Keratinocyte (primary cell): Measurements from ENCODE around the gene DPCD. TPM values are rescaled to one million over a fixed set of nuclear protein-coding genes. Genes with fewer than 3 reads are reported as not detected.

Experiments used
- DNase-seq: peaks from one replicate; pipeline ENCODE4 v3.0.0-alpha.2; 2011; ENCODE audit warnings: low read depth, missing footprints, low spot score
- FAIRE-seq: peaks from 2 replicates; lab custom pipeline; 2011; peaks lifted over from hg19 to GRCh38; lab: Jason Lieb, UNC
- H2AFZ ChIP-seq: 2 replicates; pipeline ENCODE4 v1.6.0; 2012; ENCODE audit warnings: low read length, control low read depth, inconsistent platforms; ENCODE audit not compliant: control insufficient read depth
- H3K27ac ChIP-seq: 2 replicates; pipeline ENCODE4 v1.5.1; 2011; ENCODE audit warnings: low read length; ENCODE audit not compliant: control insufficient read depth, insufficient read depth
- H3K27me3 ChIP-seq: 3 replicates; pipeline ENCODE4 v1.6.0; 2011; ENCODE audit warnings: low read length; ENCODE audit not compliant: control insufficient read depth, insufficient read depth; ENCODE audit errors: extremely low read depth
- H3K36me3 ChIP-seq, 2 experiments: 2 replicates in 1 of 2; 3 replicates in 1 of 2; pipeline ENCODE4 v1.5.1; 2011; ENCODE audit warnings: low read length in 2 of 2, mild to moderate bottlenecking in 1 of 2; ENCODE audit not compliant: control insufficient read depth in 2 of 2, insufficient read depth in 2 of 2; ENCODE audit errors: extremely low read depth in 1 of 2
- H3K4me1 ChIP-seq: 3 replicates; pipeline ENCODE4 v1.5.1; 2011; ENCODE audit warnings: low read length; ENCODE audit not compliant: control insufficient read depth, insufficient read depth; ENCODE audit errors: extremely low read depth
- H3K4me2 ChIP-seq: 3 replicates; pipeline ENCODE4 v1.6.0; 2011; ENCODE audit warnings: low read depth, low read length; ENCODE audit not compliant: control insufficient read depth, insufficient read depth; ENCODE audit errors: extremely low read depth
- H3K4me3 ChIP-seq, 3 experiments: fragments of 200-600 bp in 1 of 3; sonication (generic) in 1 of 3; 2 replicates in 2 of 3; 3 replicates in 1 of 3; pipeline ENCODE4 v1.5.1; 2011 to 2016; ENCODE audit warnings: low read length in 3 of 3, mild to moderate bottlenecking in 3 of 3, control low read depth in 2 of 3, inconsistent platforms in 1 of 3, low read depth in 1 of 3, mixed read lengths in 1 of 3, mixed run types in 1 of 3, moderate library complexity in 1 of 3; ENCODE audit not compliant: control insufficient read depth in 2 of 3, insufficient read depth in 2 of 3; ENCODE audit errors: extremely low read depth in 1 of 3
- H3K79me2 ChIP-seq: 2 replicates; pipeline ENCODE4 v1.6.0; 2012; ENCODE audit warnings: low read length; ENCODE audit not compliant: control insufficient read depth, insufficient read depth
- H3K9ac ChIP-seq: 3 replicates; pipeline ENCODE4 v1.6.0; 2011; ENCODE audit warnings: low read length; ENCODE audit not compliant: control insufficient read depth, insufficient read depth; ENCODE audit errors: extremely low read depth
- H3K9me1 ChIP-seq: 3 replicates; pipeline ENCODE4 v1.6.0; 2011; ENCODE audit warnings: low read length; ENCODE audit not compliant: control insufficient read depth, insufficient read depth; ENCODE audit errors: extremely low read depth
- H3K9me3 ChIP-seq: 2 replicates; pipeline ENCODE4 v1.5.1; 2012; ENCODE audit warnings: low read depth, low read length; ENCODE audit not compliant: control insufficient read depth
- H4K20me1 ChIP-seq: 3 replicates; pipeline ENCODE4 v1.6.0; 2011; ENCODE audit warnings: low read length; ENCODE audit not compliant: control insufficient read depth, insufficient read depth; ENCODE audit errors: extremely low read depth
- EZH2 ChIP-seq: IDR thresholded peaks from one replicate; pipeline ENCODE4 v1.6.1; 2012; ENCODE audit warnings: inconsistent platforms, mild to moderate bottlenecking, low read length, moderate library complexity
- dilution Hi-C: fragments of 300-500 bp; cut with MboI; formaldehyde crosslinking; loops from one replicate; pipeline ENCODE4 v1.7.0; 2020; ENCODE audit warnings: low sequenced_read_pairs; ENCODE audit not compliant: extremely low pct_ligation_motif_present
- polyA plus RNA-seq, 5 experiments: library from polyadenylated mRNA; depleted of rRNA in 3 of 5; stranded (reverse) in 3 of 5; stranded (forward) in 1 of 5; unstranded in 1 of 5; fragments of >200 nt; gene quantifications; 1 replicate in 1 of 5; 2 replicates in 3 of 5; 3 replicates in 1 of 5; pipeline versions ENCODE4 v1.2.1 to v1.2.3, GENCODE V29; 2011 to 2012; ENCODE audit warnings: missing spikeins in 2 of 5, low read depth in 1 of 5, low replicate concordance in 1 of 5
- TF ChIP-seq, protein P1 (sequence below), 3 experiments: IDR thresholded peaks in 1 of 3; conservative IDR thresholded peaks in 1 of 3; optimal IDR thresholded peaks in 1 of 3; 2 replicates in 2 of 3; 3 replicates in 1 of 3; pipeline versions ENCODE3 to v1.5.1; 2011; ENCODE audit warnings: low read length in 3 of 3, mild to moderate bottlenecking in 3 of 3, moderate library complexity in 2 of 3, control low read depth in 1 of 3, inconsistent platforms in 1 of 3; ENCODE audit not compliant: insufficient read depth in 2 of 3; ENCODE audit errors: extremely low read depth in 1 of 3

The DPCD gene
- polyA plus RNA-seq, 1 donor (not counting 4 experiments of a cell fraction or from before 2014, with no cell fraction given), result 58.1 TPM

DNA sequence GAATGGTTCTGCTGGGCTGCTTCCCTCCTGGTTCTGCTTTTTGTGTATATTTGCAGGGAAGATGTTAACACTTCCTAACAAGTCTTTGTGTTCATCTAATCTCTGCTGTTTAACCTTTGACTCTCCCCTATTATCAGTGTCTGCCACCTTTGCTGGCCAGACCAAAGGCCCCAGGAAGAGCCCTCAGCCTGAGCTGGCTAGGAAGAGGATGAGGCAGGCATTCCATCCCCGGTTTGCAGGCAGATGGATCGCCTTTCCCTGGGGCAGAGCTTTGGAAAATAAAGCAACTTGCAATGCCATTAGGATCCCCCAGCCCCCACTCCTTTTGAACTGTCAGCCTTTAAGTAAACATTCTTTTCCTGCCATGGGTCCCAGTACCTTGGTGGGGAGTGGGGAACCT is 19.0 kb downstream of the DPCD start:
- no peak overlapping the region for H2AFZ ChIP-seq
- H3K9ac ChIP-seq, result no peak overlapping the region
- no peak overlapping the region for H3K27ac ChIP-seq
- no peaks in the 10 kb centered on the region for H3K9me1 ChIP-seq
- FAIRE-seq (no peak), DNase-seq (no peak)
- H3K79me2 ChIP-seq, result no peaks in the 10 kb centered on the region
- H4K20me1 ChIP-seq, result no peaks in the 10 kb centered on the region
- H3K27me3 ChIP-seq, result no peaks in the 10 kb centered on the region
- no peak overlapping the region for H3K4me3 ChIP-seq
- no peak overlapping the region for H3K4me2 ChIP-seq
- peaks cover 20 to 39% of the 10 kb centered on the region in 2 experiments for H3K36me3 ChIP-seq
- no peaks in the 10 kb centered on the region for H3K9me3 ChIP-seq
- dilution Hi-C loops, result no loop called here
- TF ChIP-seq, protein P1, sequence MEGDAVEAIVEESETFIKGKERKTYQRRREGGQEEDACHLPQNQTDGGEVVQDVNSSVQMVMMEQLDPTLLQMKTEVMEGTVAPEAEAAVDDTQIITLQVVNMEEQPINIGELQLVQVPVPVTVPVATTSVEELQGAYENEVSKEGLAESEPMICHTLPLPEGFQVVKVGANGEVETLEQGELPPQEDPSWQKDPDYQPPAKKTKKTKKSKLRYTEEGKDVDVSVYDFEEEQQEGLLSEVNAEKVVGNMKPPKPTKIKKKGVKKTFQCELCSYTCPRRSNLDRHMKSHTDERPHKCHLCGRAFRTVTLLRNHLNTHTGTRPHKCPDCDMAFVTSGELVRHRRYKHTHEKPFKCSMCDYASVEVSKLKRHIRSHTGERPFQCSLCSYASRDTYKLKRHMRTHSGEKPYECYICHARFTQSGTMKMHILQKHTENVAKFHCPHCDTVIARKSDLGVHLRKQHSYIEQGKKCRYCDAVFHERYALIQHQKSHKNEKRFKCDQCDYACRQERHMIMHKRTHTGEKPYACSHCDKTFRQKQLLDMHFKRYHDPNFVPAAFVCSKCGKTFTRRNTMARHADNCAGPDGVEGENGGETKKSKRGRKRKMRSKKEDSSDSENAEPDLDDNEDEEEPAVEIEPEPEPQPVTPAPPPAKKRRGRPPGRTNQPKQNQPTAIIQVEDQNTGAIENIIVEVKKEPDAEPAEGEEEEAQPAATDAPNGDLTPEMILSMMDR (optimal IDR thresholded peaks at IDR 0.05 in 1 of 3, IDR thresholded peaks at IDR 0.05 in 1 of 3, conservative IDR thresholded peaks at IDR 0.05 in 1 of 3; ENCODE audit: extremely low read depth in 1 of 3, insufficient read depth in 2 of 3, low read length in 3 of 3), result no peak
- TF ChIP-seq EZH2, result no peak
- H3K4me1 ChIP-seq, result no peaks in the 10 kb centered on the region

DNA sequence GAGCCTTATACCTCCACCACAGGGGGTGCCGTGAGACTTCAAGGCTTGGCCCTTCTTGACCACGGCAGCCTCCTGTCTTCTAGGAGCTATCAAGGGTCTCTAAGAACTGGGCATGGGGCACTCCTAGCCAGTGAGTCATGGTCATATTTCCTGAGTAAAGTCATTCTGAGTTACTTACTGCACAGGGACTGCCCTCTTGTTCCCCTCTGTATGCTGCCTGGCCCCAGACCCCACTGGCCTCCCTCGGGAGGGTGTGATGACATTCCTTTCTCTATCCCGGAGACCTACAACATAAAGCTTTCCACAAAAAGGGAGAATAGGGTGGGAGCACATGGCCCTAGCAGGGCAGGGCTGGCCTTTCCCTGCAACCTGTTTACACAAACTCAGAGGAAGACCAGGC is 21.4 kb downstream of the DPCD start:
- H3K9ac ChIP-seq, result no peak overlapping the region
- no peak overlapping the region for H3K27ac ChIP-seq
- dilution Hi-C loops, result no loop called here
- H3K9me1 ChIP-seq, result no peaks in the 10 kb centered on the region
- H3K27me3 ChIP-seq, result no peaks in the 10 kb centered on the region
- H3K4me3 ChIP-seq, result no peak overlapping the region
- FAIRE-seq (no peak), DNase-seq (no peak)
- peaks cover 20 to 41% of the 10 kb centered on the region in 2 experiments for H3K36me3 ChIP-seq
- H3K9me3 ChIP-seq, result no peaks in the 10 kb centered on the region
- no peak overlapping the region for H2AFZ ChIP-seq
- H4K20me1 ChIP-seq, result no peaks in the 10 kb centered on the region
- H3K4me2 ChIP-seq, result no peak overlapping the region
- TF ChIP-seq, protein P1 (optimal IDR thresholded peaks at IDR 0.05 in 1 of 3, IDR thresholded peaks at IDR 0.05 in 1 of 3, conservative IDR thresholded peaks at IDR 0.05 in 1 of 3; ENCODE audit: extremely low read depth in 1 of 3, insufficient read depth in 2 of 3, low read length in 3 of 3), result no peak
- TF ChIP-seq EZH2, result no peak
- no peaks in the 10 kb centered on the region for H3K79me2 ChIP-seq
- no peaks in the 10 kb centered on the region for H3K4me1 ChIP-seq
